ENCODE measurements around the gene SUPT20HL1.
"Not testable (repeated sequence)": the region's sequence is repeated elsewhere in the genome, so short reads cannot be mapped to it uniquely, and the experiment has no call there.

The SUPT20HL1 gene

GRCh38 chrX:24363432-24364181 is 3.2 kb downstream of the SUPT20HL1 start:
- DNase-seq (ENCODE audit: low read depth in 1 of 2, low spot score in 1 of 2), result not testable (repeated sequence)

- no peak for DNase-seq (ENCODE audit: low read depth in 1 of 2, low spot score in 1 of 2)
Measured at GRCh38 chrX:24364326-24364725, 3.9 kb downstream of the SUPT20HL1 start.

- DNase-seq (ENCODE audit: low read depth in 1 of 2, low spot score in 1 of 2), result no peak
Measured at GRCh38 chrX:24364851-24365538, 4.6 kb downstream of the SUPT20HL1 start.

- DNase-seq (ENCODE audit: low read depth in 1 of 2, low spot score in 1 of 2), result not testable (repeated sequence)
Measured at GRCh38 chrX:24366762-24367400, 6.4 kb downstream of the SUPT20HL1 start.

- DNase-seq (ENCODE audit: low read depth in 1 of 2, low spot score in 1 of 2), result no peak
Measured at GRCh38 chrX:24369816-24370215, 9.4 kb downstream of the SUPT20HL1 start.

GRCh38 chrX:24371391-24371972 is 11.0 kb downstream of the SUPT20HL1 start:
- peak; percentile 6 to 8 for DNase-seq (ENCODE audit: low read depth in 1 of 2, low spot score in 1 of 2)

GRCh38 chrX:24372021-24372763 is 11.8 kb downstream of the SUPT20HL1 start:
- DNase-seq (ENCODE audit: low read depth in 1 of 2, low spot score in 1 of 2), result no peak

- DNase-seq (ENCODE audit: low read depth in 1 of 2, low spot score in 1 of 2), result no peak
Measured at GRCh38 chrX:24375600-24376131, 15.2 kb downstream of the SUPT20HL1 start.

GRCh38 chrX:24376403-24376802 is 16.0 kb downstream of the SUPT20HL1 start:
- no peak for DNase-seq (ENCODE audit: low read depth in 1 of 2, low spot score in 1 of 2)

- no peak for DNase-seq (ENCODE audit: low read depth in 1 of 2, low spot score in 1 of 2)
Measured at GRCh38 chrX:24377195-24377594, 16.8 kb downstream of the SUPT20HL1 start.

GRCh38 chrX:24377911-24378468 is 17.6 kb downstream of the SUPT20HL1 start:
- DNase-seq (ENCODE audit: low read depth in 1 of 2, low spot score in 1 of 2), result no peak

GRCh38 chrX:24378706-24379105 is 18.3 kb downstream of the SUPT20HL1 start:
- no peak for DNase-seq (ENCODE audit: low read depth in 1 of 2, low spot score in 1 of 2)

GRCh38 chrX:24380262-24381187 is 20.1 kb downstream of the SUPT20HL1 start:
- DNase-seq (ENCODE audit: low read depth in 1 of 2, low spot score in 1 of 2), result no peak

GRCh38 chrX:24382315-24382714 is 21.9 kb downstream of the SUPT20HL1 start:
- not testable (repeated sequence) for DNase-seq (ENCODE audit: low read depth in 1 of 2, low spot score in 1 of 2)

- no peak for DNase-seq (ENCODE audit: low read depth in 1 of 2, low spot score in 1 of 2)
Measured at GRCh38 chrX:24387724-24388123, 27.3 kb downstream of the SUPT20HL1 start.

GRCh38 chrX:24391389-24391788 is 30.9 kb downstream of the SUPT20HL1 start:
- no peak for DNase-seq (ENCODE audit: low read depth in 1 of 2, low spot score in 1 of 2)

- DNase-seq (ENCODE audit: low read depth in 1 of 2, low spot score in 1 of 2), result no peak
Measured at GRCh38 chrX:24391843-24392242, 31.4 kb downstream of the SUPT20HL1 start.

GRCh38 chrX:24392709-24393108 is 32.3 kb downstream of the SUPT20HL1 start:
- DNase-seq (ENCODE audit: low read depth in 1 of 2, low spot score in 1 of 2), result no peak

GRCh38 chrX:24395775-24396174 is 35.3 kb downstream of the SUPT20HL1 start:
- no peak for DNase-seq (ENCODE audit: low read depth in 1 of 2, low spot score in 1 of 2)
